Activated T-helper 1 cell treated with Interleukin-2 at 50 U/mL for 16 hours (primary cell): Measurements from ENCODE around the gene RND1.
"Not testable (repeated sequence)": the region's sequence is repeated elsewhere in the genome, so short reads cannot be mapped to it uniquely, and the experiment has no call there.

ENCODE experiments used
- DNase-seq: peaks from one replicate; pipeline ENCODE4 v3.0.0-alpha.2; 2020; ENCODE audit warnings: low read depth

Gene RND1

GRCh38 chr12:48865281-48866051 lies at the start of gene RND1:
Gene RND1, minus strand, starts transcription at chr12:48865870. Its CDS starts 103 bp downstream, at chr12:48865767.
- peak; percentile 71 for DNase-seq

- no peak for DNase-seq
Measured at GRCh38 chr12:48910196-48910595, 44.5 kb upstream of the RND1 start.

- DNase-seq: not testable (repeated sequence)
Measured at GRCh38 chr12:48909698-48910097, 44.0 kb upstream of the RND1 start.

GRCh38 chr12:48907245-48907644 lies 41.6 kb upstream of the RND1 start:
- no peak for DNase-seq

- peak; percentile 67 for DNase-seq
Measured at GRCh38 chr12:48903982-48904411, 38.3 kb upstream of the RND1 start.

- DNase-seq: no peak
Measured at GRCh38 chr12:48903363-48903981, 37.8 kb upstream of the RND1 start.

GRCh38 chr12:48901278-48901677 lies 35.6 kb upstream of the RND1 start:
- no peak for DNase-seq

- DNase-seq: no peak
Measured at GRCh38 chr12:48899651-48900050, 34.0 kb upstream of the RND1 start.

- DNase-seq: no peak
Measured at GRCh38 chr12:48894271-48894670, 28.6 kb upstream of the RND1 start.

- peak; percentile 50 for DNase-seq
Measured at GRCh38 chr12:48890657-48891418, 25.2 kb upstream of the RND1 start.

GRCh38 chr12:48889679-48890078 lies 24.0 kb upstream of the RND1 start:
- no peak for DNase-seq

GRCh38 chr12:48883305-48884161 lies 17.9 kb upstream of the RND1 start:
- no peak for DNase-seq

- no peak for DNase-seq
Measured at GRCh38 chr12:48882972-48883304, 17.3 kb upstream of the RND1 start.

- no peak for DNase-seq
Measured at GRCh38 chr12:48882315-48882687, 16.6 kb upstream of the RND1 start.

- no peak for DNase-seq
Measured at GRCh38 chr12:48881686-48882314, 16.1 kb upstream of the RND1 start.

- no peak for DNase-seq
Measured at GRCh38 chr12:48880647-48881046, 15.0 kb upstream of the RND1 start.

GRCh38 chr12:48878548-48878947 lies 12.9 kb upstream of the RND1 start:
- no peak for DNase-seq

GRCh38 chr12:48875944-48876515 lies 10.4 kb upstream of the RND1 start:
- no peak for DNase-seq

GRCh38 chr12:48873534-48873933 lies 7.9 kb upstream of the RND1 start:
- DNase-seq: not testable (repeated sequence)

- DNase-seq: no peak
Measured at GRCh38 chr12:48873096-48873495, 7.4 kb upstream of the RND1 start.

- DNase-seq: no peak
Measured at GRCh38 chr12:48869191-48869590, 3.5 kb upstream of the RND1 start.
